HG02884 (cell line): ENCODE results near the gene POLR2F.

Experiments
- ATAC-seq: cut with Tn5 transposase; IDR thresholded peaks from one replicate; pipeline ENCODE4 v1.9.1; 2021; ENCODE audit warnings: mild to moderate bottlenecking, moderate library complexity; ENCODE audit not compliant: unreplicated experiment

POLR2F gene

GRCh38 chr22:37953437-37954179 is at the start of gene POLR2F, which contains the start of gene C22orf23:
Gene POLR2F (plus strand): TSS chr22:37953699. CDS start chr22:37953788, 89 bp downstream.
Gene C22orf23 (minus strand): TSS chr22:37953601. CDS start chr22:37953149, 452 bp downstream.
- ATAC-seq, result peak; percentile 80

GRCh38 chr22:37904572-37905533 is 48.6 kb upstream of the POLR2F start:
- ATAC-seq, result no peak

- ATAC-seq, result peak; percentile 59
Observed at GRCh38 chr22:37905534-37906363, 47.8 kb upstream of the POLR2F start, which contains the start of gene MICALL1. Gene MICALL1 (plus strand): TSS chr22:37906297. CDS start chr22:37906423, 126 bp downstream.

- peak; percentile 23 for ATAC-seq
Observed at GRCh38 chr22:37906364-37907008, 47.0 kb upstream of the POLR2F start.

- no peak for ATAC-seq
Observed at GRCh38 chr22:37907036-37907954, 46.2 kb upstream of the POLR2F start.

GRCh38 chr22:37909766-37910165 is 43.7 kb upstream of the POLR2F start:
- ATAC-seq, result no peak

- ATAC-seq, result no peak
Observed at GRCh38 chr22:37910890-37911672, 42.4 kb upstream of the POLR2F start.

GRCh38 chr22:37911697-37912096 is 41.8 kb upstream of the POLR2F start:
- ATAC-seq, result no peak

GRCh38 chr22:37912171-37912570 is 41.3 kb upstream of the POLR2F start:
- ATAC-seq, result no peak

GRCh38 chr22:37913233-37913721 is 40.2 kb upstream of the POLR2F start:
- ATAC-seq, result no peak

GRCh38 chr22:37916311-37916710 is 37.2 kb upstream of the POLR2F start:
- ATAC-seq, result no peak

GRCh38 chr22:37917874-37918548 is 35.5 kb upstream of the POLR2F start:
- ATAC-seq, result no peak

GRCh38 chr22:37918580-37919270 is 34.8 kb upstream of the POLR2F start:
- ATAC-seq, result no peak

GRCh38 chr22:37920126-37920525 is 33.4 kb upstream of the POLR2F start:
- ATAC-seq, result no peak

- no peak for ATAC-seq
Observed at GRCh38 chr22:37922191-37922590, 31.3 kb upstream of the POLR2F start.

GRCh38 chr22:37923927-37924326 is 29.6 kb upstream of the POLR2F start:
- no peak for ATAC-seq
